ENCODE results near the gene USP40. TPM values are rescaled to one million over a fixed set of nuclear protein-coding genes. Genes with fewer than 3 reads are reported as not detected.

The USP40 gene
- total RNA-seq, 1 donor from 2014 or later = 19.2 TPM

DNA sequence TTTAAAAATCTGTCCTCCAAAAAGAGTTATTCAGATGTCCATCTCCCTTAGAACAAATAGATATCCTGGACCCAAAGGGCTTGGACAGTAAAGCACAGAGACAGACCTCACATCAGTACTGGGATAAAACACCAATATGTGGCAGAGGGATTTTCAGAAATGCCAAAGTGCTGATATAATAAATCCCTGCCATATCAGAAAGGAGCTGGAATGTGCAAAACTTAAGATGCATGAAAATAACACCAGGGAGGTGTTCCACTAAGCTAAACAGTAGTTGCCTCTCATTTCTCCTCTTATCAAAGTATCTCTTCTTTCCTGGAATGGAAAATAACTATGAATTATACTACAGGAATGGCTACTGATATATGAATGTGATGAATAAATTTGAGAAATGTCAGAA is 13.2 kb downstream of the USP40 start:
- DNase-seq (ENCODE audit: low read depth in 2 of 2) = no peak

GRCh38 chr2:233551491-233551890 is 15.1 kb downstream of the USP40 start:
- DNase-seq (ENCODE audit: low read depth in 2 of 2) = no peak

GRCh38 chr2:233546774-233547173 is 19.8 kb downstream of the USP40 start:
- DNase-seq (ENCODE audit: low read depth in 2 of 2) = no peak

DNA sequence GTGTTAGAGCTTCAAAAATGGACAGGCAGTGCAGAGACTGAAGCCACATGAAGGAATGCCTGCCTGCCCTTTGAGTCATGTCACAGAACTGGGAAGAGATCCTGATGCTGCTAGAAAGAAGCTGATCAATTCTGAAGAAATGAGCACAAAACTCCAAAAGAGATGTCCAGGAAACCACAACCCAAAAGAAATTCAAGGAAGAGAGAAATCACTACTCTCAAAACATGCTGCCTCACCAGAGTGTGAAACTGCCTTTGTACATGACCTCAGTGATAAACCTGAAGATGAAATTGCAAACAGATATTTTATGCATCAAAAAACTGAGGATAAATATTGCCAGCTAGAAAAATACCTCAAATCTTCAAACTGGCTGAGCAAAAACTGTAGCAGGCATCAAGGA is 20.5 kb downstream of the USP40 start:
- no peak for DNase-seq (ENCODE audit: low read depth in 2 of 2)

DNA sequence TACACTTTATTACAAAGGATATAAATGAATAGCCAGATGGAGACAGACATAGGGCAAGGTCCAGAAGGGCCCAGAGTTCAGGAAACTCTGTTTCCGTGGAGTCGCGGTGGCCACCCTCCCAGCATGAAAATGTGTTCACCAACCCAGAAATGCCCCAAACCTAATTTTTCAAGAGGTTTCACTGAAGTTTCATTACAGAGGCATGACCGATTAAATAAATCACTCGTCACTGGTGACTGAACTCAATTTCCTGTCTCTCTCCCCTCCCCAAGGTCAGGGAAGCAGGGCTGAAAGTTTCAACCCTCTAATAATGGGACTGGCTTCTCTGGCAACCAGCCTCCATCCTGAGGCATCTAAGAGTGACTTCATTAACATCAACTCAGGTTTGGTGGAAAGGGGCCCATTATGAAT is 22.4 kb downstream of the USP40 start:
- peak; percentile 52 to 83 for DNase-seq (ENCODE audit: low read depth in 2 of 2)

GRCh38 chr2:233542507-233542906 is 24.1 kb downstream of the USP40 start:
- no peak for DNase-seq (ENCODE audit: low read depth in 2 of 2)

GRCh38 chr2:233538741-233539140 is 27.8 kb downstream of the USP40 start:
- no peak for DNase-seq (ENCODE audit: low read depth in 2 of 2)

- DNase-seq (ENCODE audit: low read depth in 2 of 2) = no peak
Measured at GRCh38 chr2:233535271-233535670, 31.3 kb downstream of the USP40 start.

GRCh38 chr2:233532971-233533370 is 33.6 kb downstream of the USP40 start:
- DNase-seq (ENCODE audit: low read depth in 2 of 2) = no peak

- DNase-seq (ENCODE audit: low read depth in 2 of 2) = peak; percentile 5 to 9
Measured at GRCh38 chr2:233531955-233532354, 34.6 kb downstream of the USP40 start.

- DNase-seq (ENCODE audit: low read depth in 2 of 2) = no peak
Measured at GRCh38 chr2:233530381-233530780, 36.2 kb downstream of the USP40 start.

DNA sequence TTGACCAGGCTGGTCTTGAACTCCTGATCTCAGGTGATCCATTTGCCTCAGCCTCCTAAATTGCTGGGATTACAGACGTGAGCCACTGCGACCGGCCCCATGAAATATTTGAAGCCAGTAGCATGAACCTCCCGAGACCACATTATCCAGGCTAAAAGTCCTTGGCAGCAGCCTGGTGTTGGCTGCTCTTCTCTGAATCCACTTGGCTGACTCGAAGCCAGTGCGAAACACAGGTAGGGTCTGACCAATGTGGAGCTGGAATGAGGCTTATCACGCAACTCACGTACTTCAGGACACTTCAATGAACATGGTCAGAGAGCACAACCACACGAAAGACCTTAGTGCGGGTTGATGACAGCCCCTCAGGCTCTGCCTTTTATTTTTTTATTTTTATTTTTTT is 38.4 kb downstream of the USP40 start:
- no peak for DNase-seq (ENCODE audit: low read depth in 2 of 2)

DNA sequence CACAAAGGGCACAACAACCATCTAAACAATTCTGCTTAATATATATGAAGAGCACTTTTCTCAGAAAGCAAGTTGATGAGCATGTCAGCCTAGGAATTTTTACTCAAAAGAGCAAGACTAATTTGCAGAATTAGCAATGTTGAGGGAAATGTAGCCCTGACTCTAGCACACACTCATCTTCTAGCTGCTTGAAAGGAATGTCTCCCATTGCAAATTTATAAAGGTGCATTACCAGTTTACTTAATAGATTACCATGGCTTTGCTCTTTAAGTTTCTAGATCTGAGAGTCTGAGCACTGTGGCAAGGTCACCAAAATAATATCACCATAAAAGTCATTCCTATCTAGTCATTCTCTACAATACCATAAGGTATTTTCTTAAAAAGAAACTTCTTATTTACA is 40.8 kb downstream of the USP40 start:
- no peak for DNase-seq (ENCODE audit: low read depth in 2 of 2)

DNA sequence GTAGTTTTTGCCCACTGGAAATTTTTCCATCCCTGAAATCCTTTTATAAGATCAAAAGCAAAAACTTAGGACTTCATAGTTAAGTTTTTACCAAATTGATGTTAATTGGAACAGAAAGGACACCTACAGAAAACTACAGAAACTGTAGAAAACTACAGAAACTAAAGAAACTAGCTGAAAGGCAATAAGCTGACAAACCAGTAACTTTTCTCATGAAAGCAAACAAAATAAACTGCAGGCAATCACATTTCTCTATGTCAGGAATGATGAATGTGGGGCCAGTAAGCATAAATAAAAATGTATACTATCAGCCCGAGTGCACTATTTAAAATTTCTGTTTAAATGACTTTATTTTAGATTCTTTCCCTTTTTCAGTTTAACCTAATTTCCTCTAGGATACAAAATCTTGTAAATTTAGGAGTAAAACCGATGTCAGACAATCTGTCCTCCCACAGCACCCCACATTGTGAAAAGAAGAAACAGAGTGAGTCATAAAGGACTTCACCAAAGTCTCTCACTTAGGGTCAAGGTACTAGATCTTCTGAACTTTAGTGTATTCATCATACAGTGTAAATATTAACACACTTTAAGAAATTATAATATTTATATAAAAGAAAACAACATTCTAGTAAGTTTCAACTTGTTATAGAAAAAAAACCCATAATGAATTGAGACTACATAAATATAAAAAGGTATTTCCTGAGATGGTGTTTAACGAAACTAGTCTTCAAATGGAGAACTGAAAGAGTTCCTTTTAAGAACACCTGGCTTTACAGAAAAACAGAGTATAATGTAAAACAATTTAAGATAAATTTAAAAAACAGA is 46.6 kb downstream of the USP40 start:
- DNase-seq (ENCODE audit: low read depth in 2 of 2) = no peak

DNA sequence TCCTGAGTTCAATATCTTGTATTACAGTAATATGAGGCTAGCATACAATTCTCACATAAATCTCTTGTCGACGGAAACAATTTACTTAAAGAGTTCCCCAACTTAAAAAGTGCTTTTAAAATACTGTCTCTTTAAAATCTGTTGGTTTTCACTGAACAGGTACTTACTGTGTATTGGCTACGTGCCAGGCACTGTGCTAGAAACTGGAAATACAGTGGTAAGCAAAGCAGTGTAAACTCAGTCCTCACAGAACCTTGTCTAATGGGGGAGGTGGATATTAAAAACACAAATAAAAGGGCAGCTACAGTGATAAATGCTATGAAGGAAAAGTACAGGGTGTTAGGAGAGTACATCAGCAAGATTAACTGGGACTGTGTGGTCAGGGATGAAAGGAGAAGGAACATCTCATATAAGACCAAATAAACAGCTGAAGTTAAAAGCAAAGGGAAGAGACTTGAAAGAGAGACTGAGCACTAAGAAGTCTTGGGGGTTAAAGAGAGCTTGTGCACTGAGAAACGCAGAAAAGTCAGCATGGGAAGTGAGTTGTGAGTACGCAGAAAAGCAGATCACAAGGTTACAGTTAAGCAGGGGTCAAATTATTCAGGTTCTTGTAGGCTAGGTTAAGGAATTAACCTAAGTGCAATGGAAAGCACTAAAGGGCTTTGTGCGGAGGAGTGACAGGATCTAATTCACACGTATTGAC is 52.5 kb downstream of the USP40 start:
- peak in 1 of 2 donors; percentile 37 for DNase-seq (ENCODE audit: low read depth in 2 of 2)

- DNase-seq (ENCODE audit: low read depth in 2 of 2) = no peak
Measured at GRCh38 chr2:233503947-233504637, 62.5 kb downstream of the USP40 start.

DNA sequence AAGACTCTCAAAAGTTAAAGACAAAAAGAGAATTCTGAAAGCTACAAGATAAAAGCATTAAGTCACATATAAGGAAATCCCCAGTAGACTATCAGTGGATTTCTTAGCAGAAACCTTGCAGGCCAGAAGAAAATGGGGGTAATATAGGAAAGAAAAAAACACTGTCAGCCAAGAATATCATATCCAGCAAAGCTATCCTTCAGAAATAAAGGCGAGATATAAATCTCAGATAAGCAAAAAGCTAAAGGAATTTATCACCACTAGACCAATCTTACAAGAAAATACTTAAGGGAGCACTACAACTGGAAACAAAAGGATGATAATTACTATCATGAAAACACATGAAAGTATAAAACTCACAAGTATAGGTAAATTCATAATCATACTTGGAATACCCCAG is 63.1 kb downstream of the USP40 start:
- DNase-seq (ENCODE audit: low read depth in 2 of 2) = no peak

DNA sequence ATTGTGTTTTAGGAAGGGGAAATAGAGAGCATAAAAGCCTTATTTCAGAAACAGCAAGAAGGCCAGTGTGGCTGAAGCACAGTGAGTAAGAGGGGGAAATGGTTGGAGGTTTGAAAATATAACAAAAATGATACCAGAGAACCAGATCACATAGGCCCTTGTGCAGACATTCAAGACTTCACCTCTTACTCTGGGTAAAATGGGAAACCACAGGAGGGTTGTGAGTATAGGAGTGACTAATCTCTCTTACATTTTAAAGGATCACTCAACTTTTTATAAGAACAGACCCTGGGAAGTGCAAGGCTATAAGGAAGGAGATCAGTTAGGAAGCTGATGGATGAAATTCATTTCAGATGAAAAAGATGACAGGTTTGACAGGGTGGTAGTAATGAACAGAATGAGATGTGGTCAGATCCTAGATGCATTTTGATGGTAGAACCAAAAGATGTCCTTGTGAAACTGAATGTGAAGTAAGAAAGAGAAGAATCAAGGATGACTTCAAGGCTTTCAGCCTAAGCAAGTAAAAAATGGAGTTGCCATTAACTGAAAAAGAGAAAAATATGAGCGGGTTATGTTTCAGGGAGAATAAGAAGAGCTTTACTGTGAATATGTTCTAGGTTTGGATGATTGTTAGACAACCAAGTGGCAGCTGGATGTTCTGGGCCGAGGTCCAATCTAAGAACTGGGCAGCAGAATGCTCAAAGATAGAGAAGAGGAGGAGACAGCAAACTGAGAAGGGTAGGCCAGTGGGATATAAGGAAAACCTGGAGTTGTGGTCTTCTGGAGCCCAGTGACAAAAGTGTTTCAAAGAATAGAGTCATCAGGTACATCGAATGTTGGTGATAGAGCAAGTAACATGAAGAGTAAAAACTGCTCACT is 65.1 kb downstream of the USP40 start:
- DNase-seq (ENCODE audit: low read depth in 2 of 2) = no peak

- no peak for DNase-seq (ENCODE audit: low read depth in 2 of 2)
Measured at GRCh38 chr2:233499928-233500327, 66.7 kb downstream of the USP40 start.

DNA sequence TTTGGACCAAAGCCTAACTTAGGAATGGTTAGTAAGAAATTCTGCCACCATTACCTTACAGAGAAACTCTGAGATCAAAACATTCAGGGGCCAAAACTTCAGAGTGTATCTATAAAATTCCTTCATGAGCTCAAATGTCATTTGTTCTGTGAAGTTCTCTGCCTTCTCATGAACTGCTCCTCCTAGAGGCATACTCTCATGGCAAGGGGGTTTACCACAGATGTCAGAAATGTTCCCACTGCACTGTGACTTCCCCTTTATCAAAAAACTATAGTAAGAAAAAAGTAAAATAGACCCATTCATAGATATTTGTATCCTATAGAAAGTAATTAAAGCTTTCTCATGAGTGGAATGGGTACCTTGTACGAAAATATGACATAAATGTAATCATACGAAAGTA is 68.5 kb downstream of the USP40 start:
- DNase-seq (ENCODE audit: low read depth in 2 of 2) = no peak

DNA sequence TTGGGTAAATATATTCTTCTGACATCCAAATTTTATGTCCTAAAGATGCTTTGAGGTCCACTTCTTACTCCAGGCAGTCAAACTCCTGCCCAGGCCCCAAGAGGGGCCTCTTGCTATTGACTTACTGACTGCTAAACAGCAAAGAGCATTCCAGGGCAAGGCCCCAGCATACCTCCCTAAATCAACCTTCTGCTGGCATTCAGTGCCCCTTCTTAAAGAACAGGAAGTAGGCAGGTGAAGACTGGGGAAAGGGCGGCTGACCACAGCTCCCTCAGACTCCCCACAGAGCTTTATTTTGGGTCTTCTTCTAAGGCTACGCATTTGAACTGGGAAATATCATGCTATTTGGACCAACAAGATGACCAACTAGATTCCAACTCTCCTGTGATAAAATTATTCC is 68.9 kb downstream of the USP40 start:
- no peak for DNase-seq (ENCODE audit: low read depth in 2 of 2)

Measured in lung microvascular endothelial cell (primary cell).